ENCODE data around the gene CCDC88C.
A peak's percentile ranks its signal among the peaks of the same experiment; 100 is the strongest.

Gene CCDC88C

GRCh38 chr14:91380123-91380522 lies 37.5 kb downstream of the CCDC88C start:
- Histone ChIP-seq H3K36me3 (ENCODE audit: control insufficient read depth in 2 of 2, insufficient read depth in 2 of 2, low read length in 2 of 2) (no peaks in the 10 kb centered on the region), H3K27ac (ENCODE audit: low read depth in 2 of 2, low read length in 2 of 2) (no peak overlapping the region), H3K4me1 (ENCODE audit: control insufficient read depth in 2 of 2, insufficient read depth in 2 of 2, low read length in 2 of 2) (peaks cover 35 to 39% of the 10 kb centered on the region in 2 donors), H3K27me3 (ENCODE audit: control insufficient read depth in 2 of 2, insufficient read depth in 2 of 2, low read length in 2 of 2) (no peaks in the 10 kb centered on the region), H3K4me3 (ENCODE audit: low read length in 2 of 2) (no peak overlapping the region), H3K9me3 (ENCODE audit: control insufficient read depth in 2 of 2, low read length in 2 of 2) (no peaks in the 10 kb centered on the region), H3K9ac (ENCODE audit: low read depth in 1 of 2, low read length in 2 of 2) (no peak overlapping the region)

DNA sequence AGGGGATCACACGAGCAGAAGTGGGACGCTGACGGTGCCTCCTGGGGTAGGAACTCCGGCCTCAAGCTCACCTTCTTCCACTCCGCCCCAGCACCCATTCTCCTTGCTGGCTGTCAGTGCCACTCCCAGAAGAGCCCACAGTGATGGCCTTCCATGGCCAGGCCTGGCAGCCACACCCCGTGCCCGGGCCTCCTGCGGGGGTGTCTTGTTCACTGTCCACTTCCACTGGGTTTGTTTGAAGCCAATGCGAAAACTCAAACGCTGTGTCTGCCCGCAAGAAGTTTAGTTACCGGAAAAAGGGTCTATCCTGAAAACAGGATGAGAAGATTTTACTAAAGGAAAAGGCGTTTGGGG lies 38.1 kb downstream of the CCDC88C start:
- peaks cover 35 to 40% of the 10 kb centered on the region in 2 donors for H3K4me1 ChIP-seq (ENCODE audit: control insufficient read depth in 2 of 2, insufficient read depth in 2 of 2, low read length in 2 of 2)

GRCh38 chr14:91378930-91379578 lies 38.6 kb downstream of the CCDC88C start:
- H3K4me1 ChIP-seq (ENCODE audit: control insufficient read depth in 2 of 2, insufficient read depth in 2 of 2, low read length in 2 of 2), result peaks cover 36 to 45% of the 10 kb centered on the region in 2 donors
- H3K27me3 ChIP-seq (ENCODE audit: control insufficient read depth in 2 of 2, insufficient read depth in 2 of 2, low read length in 2 of 2), result no peaks in the 10 kb centered on the region
- peak overlapping the region in 1 of 2 donors; percentile 72 for H3K27ac ChIP-seq (ENCODE audit: low read depth in 2 of 2, low read length in 2 of 2)
- no peaks in the 10 kb centered on the region for H3K36me3 ChIP-seq (ENCODE audit: control insufficient read depth in 2 of 2, insufficient read depth in 2 of 2, low read length in 2 of 2)
- H3K9ac ChIP-seq (ENCODE audit: low read depth in 1 of 2, low read length in 2 of 2), result no peak overlapping the region
- H3K4me3 ChIP-seq (ENCODE audit: low read length in 2 of 2), result no peak overlapping the region
- no peaks in the 10 kb centered on the region for H3K9me3 ChIP-seq (ENCODE audit: control insufficient read depth in 2 of 2, low read length in 2 of 2)

More for the DNA sequence above, 38.1 kb downstream of the CCDC88C start:
- Histone ChIP-seq H3K27me3 (ENCODE audit: control insufficient read depth in 2 of 2, insufficient read depth in 2 of 2, low read length in 2 of 2) (no peaks in the 10 kb centered on the region), H3K36me3 (ENCODE audit: control insufficient read depth in 2 of 2, insufficient read depth in 2 of 2, low read length in 2 of 2) (no peaks in the 10 kb centered on the region), H3K4me3 (ENCODE audit: low read length in 2 of 2) (no peak overlapping the region), H3K9ac (ENCODE audit: low read depth in 1 of 2, low read length in 2 of 2) (no peak overlapping the region), H3K9me3 (ENCODE audit: control insufficient read depth in 2 of 2, low read length in 2 of 2) (no peaks in the 10 kb centered on the region), H3K27ac (ENCODE audit: low read depth in 2 of 2, low read length in 2 of 2) (no peak overlapping the region)

- H3K4me1 ChIP-seq (ENCODE audit: control insufficient read depth in 2 of 2, insufficient read depth in 2 of 2, low read length in 2 of 2), result peaks cover 47 to 50% of the 10 kb centered on the region in 2 donors
- peak overlapping the region in 1 of 2 donors; percentile 45 for H3K9ac ChIP-seq (ENCODE audit: low read depth in 1 of 2, low read length in 2 of 2)
- H3K27me3 ChIP-seq (ENCODE audit: control insufficient read depth in 2 of 2, insufficient read depth in 2 of 2, low read length in 2 of 2), result no peaks in the 10 kb centered on the region
- H3K4me3 ChIP-seq (ENCODE audit: low read length in 2 of 2), result no peak overlapping the region
- no peaks in the 10 kb centered on the region for H3K9me3 ChIP-seq (ENCODE audit: control insufficient read depth in 2 of 2, low read length in 2 of 2)
- no peaks in the 10 kb centered on the region for H3K36me3 ChIP-seq (ENCODE audit: control insufficient read depth in 2 of 2, insufficient read depth in 2 of 2, low read length in 2 of 2)
- H3K27ac ChIP-seq (ENCODE audit: low read depth in 2 of 2, low read length in 2 of 2), result peak overlapping the region; percentile 67 to 72
These were observed 39.6 kb downstream of the CCDC88C start for GRCh38 chr14:91377700-91378652.

- Histone ChIP-seq H3K9me3 (ENCODE audit: control insufficient read depth in 2 of 2, low read length in 2 of 2) (no peaks in the 10 kb centered on the region), H3K4me3 (ENCODE audit: low read length in 2 of 2) (no peak overlapping the region), H3K27ac (ENCODE audit: low read depth in 2 of 2, low read length in 2 of 2) (no peak overlapping the region), H3K4me1 (ENCODE audit: control insufficient read depth in 2 of 2, insufficient read depth in 2 of 2, low read length in 2 of 2) (peaks cover 55 to 57% of the 10 kb centered on the region in 2 donors), H3K36me3 (ENCODE audit: control insufficient read depth in 2 of 2, insufficient read depth in 2 of 2, low read length in 2 of 2) (no peaks in the 10 kb centered on the region), H3K9ac (ENCODE audit: low read depth in 1 of 2, low read length in 2 of 2) (peak overlapping the region in 1 of 2 donors; percentile 15), H3K27me3 (ENCODE audit: control insufficient read depth in 2 of 2, insufficient read depth in 2 of 2, low read length in 2 of 2) (no peaks in the 10 kb centered on the region)
These were observed 40.8 kb downstream of the CCDC88C start for GRCh38 chr14:91376547-91377477.

GRCh38 chr14:91375720-91376452 lies 41.7 kb downstream of the CCDC88C start:
- Histone ChIP-seq H3K27ac (ENCODE audit: low read depth in 2 of 2, low read length in 2 of 2) (peak overlapping the region in 1 of 2 donors; percentile 84), H3K36me3 (ENCODE audit: control insufficient read depth in 2 of 2, insufficient read depth in 2 of 2, low read length in 2 of 2) (no peaks in the 10 kb centered on the region), H3K4me1 (ENCODE audit: control insufficient read depth in 2 of 2, insufficient read depth in 2 of 2, low read length in 2 of 2) (peaks cover 59 to 63% of the 10 kb centered on the region in 2 donors), H3K27me3 (ENCODE audit: control insufficient read depth in 2 of 2, insufficient read depth in 2 of 2, low read length in 2 of 2) (no peaks in the 10 kb centered on the region), H3K9ac (ENCODE audit: low read depth in 1 of 2, low read length in 2 of 2) (no peak overlapping the region), H3K4me3 (ENCODE audit: low read length in 2 of 2) (no peak overlapping the region), H3K9me3 (ENCODE audit: control insufficient read depth in 2 of 2, low read length in 2 of 2) (no peaks in the 10 kb centered on the region)

DNA sequence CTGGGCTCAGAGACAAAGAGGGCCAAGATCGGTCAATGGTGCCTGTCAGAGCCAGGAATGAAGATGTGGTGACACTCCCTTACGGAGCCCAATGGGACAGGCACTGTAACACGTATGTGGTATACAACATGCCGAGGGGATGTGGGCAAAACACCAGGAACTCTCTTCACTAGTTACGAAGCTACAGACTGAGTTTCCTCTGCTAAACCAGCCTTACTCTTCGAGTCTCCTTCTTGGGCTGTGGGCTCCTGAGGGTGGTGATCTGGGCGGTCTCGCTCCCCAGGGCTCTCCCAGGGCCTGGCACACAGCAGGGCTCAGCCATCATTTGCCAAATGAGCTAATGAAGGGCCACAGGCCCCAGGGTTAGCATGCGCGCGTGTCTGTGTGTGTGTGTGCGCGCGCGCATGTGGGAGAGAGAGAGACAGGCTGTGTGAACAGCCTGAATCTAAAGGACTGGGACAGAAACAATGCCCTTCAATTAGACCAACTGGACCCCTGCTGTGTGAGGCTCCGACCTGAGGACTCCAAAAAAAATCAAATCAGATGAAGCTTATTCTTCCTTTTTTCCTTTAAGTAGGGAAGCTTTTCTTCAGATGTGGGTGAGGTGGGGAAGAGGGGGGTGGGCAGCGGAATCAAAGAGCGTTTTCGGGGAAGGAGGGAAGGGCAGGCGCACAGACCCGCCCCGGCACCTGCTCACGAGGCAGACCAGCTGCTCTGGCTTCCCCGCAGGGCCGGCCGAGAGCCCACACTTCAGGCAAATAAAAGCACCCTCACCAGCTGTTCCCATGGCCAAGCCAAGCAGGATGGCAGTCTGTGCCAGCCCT lies 42.5 kb downstream of the CCDC88C start:
- no peaks in the 10 kb centered on the region for H3K9me3 ChIP-seq (ENCODE audit: control insufficient read depth in 2 of 2, low read length in 2 of 2)
- H3K9ac ChIP-seq (ENCODE audit: low read depth in 1 of 2, low read length in 2 of 2), result no peak overlapping the region
- H3K27me3 ChIP-seq (ENCODE audit: control insufficient read depth in 2 of 2, insufficient read depth in 2 of 2, low read length in 2 of 2), result no peaks in the 10 kb centered on the region
- no peaks in the 10 kb centered on the region for H3K36me3 ChIP-seq (ENCODE audit: control insufficient read depth in 2 of 2, insufficient read depth in 2 of 2, low read length in 2 of 2)
- H3K4me1 ChIP-seq (ENCODE audit: control insufficient read depth in 2 of 2, insufficient read depth in 2 of 2, low read length in 2 of 2), result peaks cover 64 to 67% of the 10 kb centered on the region in 2 donors
- H3K4me3 ChIP-seq (ENCODE audit: low read length in 2 of 2), result no peak overlapping the region
- peak overlapping the region; percentile 9 to 84 for H3K27ac ChIP-seq (ENCODE audit: low read depth in 2 of 2, low read length in 2 of 2)

DNA sequence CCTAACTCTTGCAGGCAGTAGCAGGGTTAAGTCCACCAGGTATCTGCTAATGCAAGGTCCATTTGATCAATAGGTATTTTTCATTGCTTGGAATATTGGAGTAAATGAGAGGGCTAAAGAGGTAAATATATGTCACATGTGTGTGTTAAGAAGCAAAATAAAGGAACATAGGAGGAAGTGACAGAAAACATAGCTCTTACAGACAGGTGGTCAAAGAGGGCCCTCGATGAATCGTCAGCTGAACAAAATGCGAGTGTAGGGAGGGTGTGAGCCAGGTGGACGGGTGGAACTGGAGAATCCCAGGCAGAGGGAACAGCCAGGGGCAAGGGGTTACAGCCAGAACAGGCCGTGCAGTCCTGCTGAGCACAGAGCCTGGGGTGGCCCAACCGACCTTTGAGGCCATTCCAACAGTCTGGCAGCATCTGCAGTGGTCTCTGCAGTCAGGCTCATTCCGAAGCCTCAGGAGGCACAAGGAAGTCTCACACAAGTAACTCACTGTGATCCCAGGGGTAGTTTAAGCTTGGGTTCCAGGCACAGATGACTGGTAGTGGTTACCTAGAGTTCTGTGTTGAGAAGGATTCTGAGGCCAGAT lies 43.2 kb downstream of the CCDC88C start:
- H3K4me1 ChIP-seq (ENCODE audit: control insufficient read depth in 2 of 2, insufficient read depth in 2 of 2, low read length in 2 of 2), result peaks cover 65 to 71% of the 10 kb centered on the region in 2 donors
- peak overlapping the region; percentile 21 to 84 for H3K27ac ChIP-seq (ENCODE audit: low read depth in 2 of 2, low read length in 2 of 2)

More for the DNA sequence above, 43.2 kb downstream of the CCDC88C start:
- H3K4me3 ChIP-seq (ENCODE audit: low read length in 2 of 2), result no peak overlapping the region
- no peaks in the 10 kb centered on the region for H3K9me3 ChIP-seq (ENCODE audit: control insufficient read depth in 2 of 2, low read length in 2 of 2)
- no peak overlapping the region for H3K9ac ChIP-seq (ENCODE audit: low read depth in 1 of 2, low read length in 2 of 2)
- H3K27me3 ChIP-seq (ENCODE audit: control insufficient read depth in 2 of 2, insufficient read depth in 2 of 2, low read length in 2 of 2), result no peaks in the 10 kb centered on the region
- no peaks in the 10 kb centered on the region for H3K36me3 ChIP-seq (ENCODE audit: control insufficient read depth in 2 of 2, insufficient read depth in 2 of 2, low read length in 2 of 2)
